ENCODE measurements around the gene ESAM. TPM values are rescaled to one million over a fixed set of nuclear protein-coding genes. Genes with fewer than 3 reads are reported as not detected.

Gene ESAM
- total RNA-seq, 1 donor from 2014 or later, result 39.0 TPM

- intact Hi-C loops (cut with DNase I), result no loop called here
- ATAC-seq (ENCODE audit: poor library complexity) (no peak), DNase-seq (no peak)
These were observed 49.7 kb downstream of the ESAM start for GRCh38 chr11:124712392-124712791.

DNA sequence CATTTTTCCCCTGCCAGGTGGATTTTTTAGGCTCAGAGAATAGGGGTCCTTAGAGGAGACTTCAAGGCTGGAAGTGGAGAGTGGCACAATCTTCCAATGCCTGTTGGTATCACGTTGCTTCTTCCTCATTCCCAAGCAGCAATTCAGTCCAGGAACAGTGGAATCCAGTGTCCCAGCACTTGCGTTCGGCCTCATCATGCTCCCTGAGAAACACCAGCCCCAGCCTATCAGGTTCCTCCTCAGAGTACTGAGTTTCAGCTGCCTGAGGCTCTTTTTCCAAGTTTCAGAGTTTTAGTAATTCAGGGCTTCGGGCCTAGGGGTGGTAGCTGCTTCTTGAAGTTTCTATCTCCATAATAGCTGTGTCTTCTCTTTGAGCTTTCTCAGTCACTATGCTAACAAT lies 54.3 kb downstream of the ESAM start:
- intact Hi-C loops (cut with DNase I), result no loop called here
- ATAC-seq (ENCODE audit: poor library complexity), result no peak
- no peak for DNase-seq

Other genes with a start within 250 kb of the ESAM start
- not detected for gene OR8B12, start 218.6 kb downstream of the ESAM start, total RNA-seq
- not detected for gene OR8A1, start 192.3 kb downstream of the ESAM start, total RNA-seq
- gene PANX3, start 150.9 kb downstream of the ESAM start, total RNA-seq, result not detected
- gene TBRG1, start 139.4 kb downstream of the ESAM start, total RNA-seq, result 18.2 TPM
- gene SIAE, start 88.6 kb downstream of the ESAM start, total RNA-seq, result 83.4 TPM
- gene SPA17, start 88.4 kb downstream of the ESAM start, total RNA-seq, result 2.7 TPM
- 3.6 TPM for gene NRGN, start 22.3 kb downstream of the ESAM start, total RNA-seq
- gene VSIG2, start 10.0 kb downstream of the ESAM start, total RNA-seq, result 1.2 TPM
- 4.0 TPM for gene MSANTD2, start 38.1 kb upstream of the ESAM start, total RNA-seq
- 3.0 TPM for gene ROBO3, start 103.1 kb upstream of the ESAM start, total RNA-seq
- gene ROBO4, start 135.6 kb upstream of the ESAM start, total RNA-seq, result 21.9 TPM
- gene HEPN1, start 157.0 kb upstream of the ESAM start, total RNA-seq, result not detected
- 0.35 TPM for gene HEPACAM, start 173.8 kb upstream of the ESAM start, total RNA-seq
- 0.24 TPM for gene CCDC15, start 191.9 kb upstream of the ESAM start, total RNA-seq